Colonic mucosa (tissue), 4 donors: ENCODE measurements around the gene FHOD3. TPM values are rescaled to one million over a fixed set of nuclear protein-coding genes. Genes with fewer than 3 reads are reported as not detected.
A peak's percentile ranks its signal among the peaks of the same experiment; 100 is the strongest.

ENCODE experiments used
- DNase-seq: peaks from one replicate; pipeline ENCODE4 v3.0.0-alpha.2; 2020
- H3K27ac ChIP-seq: fragments of 200-600 bp; one replicate; pipeline ENCODE4 v1.8.0; 2021
- H3K27me3 ChIP-seq: fragments of 200-600 bp; one replicate; pipeline ENCODE4 v1.8.0; 2021
- H3K36me3 ChIP-seq: fragments of 200-600 bp; one replicate; pipeline ENCODE4 v1.8.0; 2021
- H3K4me1 ChIP-seq: fragments of 200-600 bp; one replicate; pipeline ENCODE4 v1.8.0; 2021; ENCODE audit warnings: mild to moderate bottlenecking
- H3K4me3 ChIP-seq: fragments of 200-600 bp; one replicate; pipeline ENCODE4 v1.8.0; 2021
- H3K9ac ChIP-seq, 2 donors: one replicate each; pipeline ENCODE4 v1.7.0; 2013; ENCODE audit warnings: control low read depth in 2 of 2, low read depth in 2 of 2, low read length in 2 of 2
- H3K9me3 ChIP-seq: fragments of 200-600 bp; one replicate; pipeline ENCODE4 v1.8.0; 2021
- intact Hi-C: fragments of 100-400 bp; cut with DNase I; formaldehyde crosslinking; loops from one replicate; pipeline ENCODE4 v1.14.1; 2022
- total RNA-seq, 2 donors: library from RNA; stranded (reverse); fragmentation: NEBNext Ultra II Directional in 1 of 2; extraction: Animal tissue kit (Norgen Biotek cat#: 25700) in 1 of 2; gene quantifications; one replicate each; pipeline ENCODE4 v1.2.1, GENCODE V29; 2021
- TF ChIP-seq, protein P1 (sequence below): fragments of 200-600 bp; IDR thresholded peaks from one replicate; pipeline ENCODE4 v1.8.0; 2022; ENCODE audit warnings: antibody characterized with exemption, mild to moderate bottlenecking
- donor health status: healthy.
- donor health status: DM: no; HTN: no; CAD: no.
- donor health status: DM: no; HTN: no; CAD: no.

Gene FHOD3
- total RNA-seq, 2 donors from 2014 or later = 2.5 to 4.1 TPM

DNA sequence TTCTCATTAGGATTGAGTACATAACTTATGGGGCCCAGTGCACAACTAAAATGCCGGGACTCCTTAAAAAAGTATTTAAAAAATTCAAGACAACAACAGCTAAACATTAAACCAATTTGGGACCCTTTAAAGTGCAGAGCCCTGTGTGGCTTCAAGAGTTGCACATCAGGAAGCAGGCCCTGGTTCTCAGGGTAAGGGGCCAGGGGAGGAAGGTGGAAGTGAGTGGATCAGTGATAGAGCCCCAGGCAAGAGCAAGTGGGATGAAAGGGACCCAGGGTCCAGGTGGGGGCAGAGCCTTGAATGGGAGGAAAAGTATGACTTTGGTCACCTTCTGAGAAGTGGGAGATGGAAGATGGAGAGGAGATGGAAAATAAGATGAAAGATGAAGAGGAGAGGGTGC is 2.3 kb upstream of the FHOD3 start:
- DNase-seq = no peak
- Histone ChIP-seq H3K4me1 (peaks cover 16% of the 10 kb centered on the region), H3K27ac (no peak overlapping the region), H3K9ac (no peak overlapping the region), H3K9me3 (no peaks in the 10 kb centered on the region), H3K36me3 (no peaks in the 10 kb centered on the region), H3K27me3 (peaks cover 26% of the 10 kb centered on the region), H3K4me3 (no peak overlapping the region)
- TF ChIP-seq, protein P1, sequence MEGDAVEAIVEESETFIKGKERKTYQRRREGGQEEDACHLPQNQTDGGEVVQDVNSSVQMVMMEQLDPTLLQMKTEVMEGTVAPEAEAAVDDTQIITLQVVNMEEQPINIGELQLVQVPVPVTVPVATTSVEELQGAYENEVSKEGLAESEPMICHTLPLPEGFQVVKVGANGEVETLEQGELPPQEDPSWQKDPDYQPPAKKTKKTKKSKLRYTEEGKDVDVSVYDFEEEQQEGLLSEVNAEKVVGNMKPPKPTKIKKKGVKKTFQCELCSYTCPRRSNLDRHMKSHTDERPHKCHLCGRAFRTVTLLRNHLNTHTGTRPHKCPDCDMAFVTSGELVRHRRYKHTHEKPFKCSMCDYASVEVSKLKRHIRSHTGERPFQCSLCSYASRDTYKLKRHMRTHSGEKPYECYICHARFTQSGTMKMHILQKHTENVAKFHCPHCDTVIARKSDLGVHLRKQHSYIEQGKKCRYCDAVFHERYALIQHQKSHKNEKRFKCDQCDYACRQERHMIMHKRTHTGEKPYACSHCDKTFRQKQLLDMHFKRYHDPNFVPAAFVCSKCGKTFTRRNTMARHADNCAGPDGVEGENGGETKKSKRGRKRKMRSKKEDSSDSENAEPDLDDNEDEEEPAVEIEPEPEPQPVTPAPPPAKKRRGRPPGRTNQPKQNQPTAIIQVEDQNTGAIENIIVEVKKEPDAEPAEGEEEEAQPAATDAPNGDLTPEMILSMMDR = no peak
- intact Hi-C loops = loop anchor here (10.0 kb wide), 2 partner anchors 120 to 280 kb away; no protein-coding TSS in a partner anchor

DNA sequence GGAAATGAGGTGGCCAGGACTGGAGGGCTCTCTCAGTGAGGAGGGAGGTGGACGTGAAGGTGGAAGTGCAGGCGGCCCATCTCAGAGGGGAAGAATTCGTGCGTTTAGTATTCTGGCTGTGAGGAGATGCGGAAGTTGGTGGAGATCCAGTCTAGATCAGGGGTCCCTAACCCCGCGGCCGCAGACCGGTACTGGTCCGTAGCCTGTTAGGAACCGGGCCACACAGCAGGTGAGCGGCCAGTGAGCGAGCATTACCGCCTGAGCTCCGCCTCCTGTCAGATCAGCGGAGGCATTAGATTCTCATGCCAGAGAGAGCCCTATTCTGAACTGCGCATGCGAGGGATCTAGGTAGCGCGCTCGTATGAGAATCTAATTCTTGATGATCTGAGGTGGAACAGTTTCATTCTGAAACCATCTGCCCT is 1.6 kb upstream of the FHOD3 start:
- intact Hi-C loops = loop anchor here (10.0 kb wide), 2 partner anchors 119 to 279 kb away; no protein-coding TSS in a partner anchor
- H3K4me3 ChIP-seq = no peak overlapping the region
- H3K36me3 ChIP-seq = no peaks in the 10 kb centered on the region
- H3K27me3 ChIP-seq = peaks cover 28% of the 10 kb centered on the region
- DNase-seq = peak; percentile 25
- H3K9ac ChIP-seq = no peak overlapping the region
- TF ChIP-seq, protein P1 = no peak
- H3K4me1 ChIP-seq = peaks cover 16% of the 10 kb centered on the region
- no peak overlapping the region for H3K27ac ChIP-seq
- no peaks in the 10 kb centered on the region for H3K9me3 ChIP-seq

DNA sequence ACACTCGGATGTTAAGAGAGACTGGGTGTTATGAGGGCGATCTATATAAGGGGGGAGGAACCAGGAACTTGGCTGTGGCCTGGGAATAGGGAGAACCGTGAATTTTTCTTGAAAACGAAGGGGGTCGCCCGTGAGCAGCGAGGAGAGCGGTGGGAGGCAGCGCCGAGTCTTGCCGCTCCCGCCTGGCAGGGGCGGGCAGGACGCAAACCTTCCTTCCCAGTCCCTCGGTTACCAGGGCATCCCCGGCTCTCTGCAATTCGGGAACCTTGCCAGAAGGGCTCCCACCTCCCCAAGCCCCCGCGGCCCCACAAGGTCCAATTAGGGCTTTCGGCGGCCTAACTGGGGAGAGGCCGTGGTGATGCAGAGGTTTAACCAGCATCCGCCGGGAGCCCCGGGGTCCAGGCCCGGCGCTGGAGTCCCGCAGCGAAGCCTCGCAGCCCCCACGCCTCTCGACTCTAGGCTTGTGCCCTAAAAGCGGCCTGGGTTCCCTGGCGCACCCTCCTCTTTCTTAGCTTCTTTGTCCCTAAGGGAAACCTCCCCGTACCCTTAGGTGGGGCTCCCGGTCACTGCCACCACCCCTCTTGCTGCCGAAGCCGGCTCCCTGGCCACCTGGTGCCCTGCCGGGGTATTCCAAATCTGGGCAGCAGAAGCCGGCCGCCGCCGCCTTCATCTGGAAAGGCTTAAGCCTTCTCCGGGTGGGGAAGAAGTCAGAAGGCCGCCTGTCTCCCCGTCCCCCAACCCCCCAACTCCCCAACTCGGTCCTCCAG is 680 bp upstream of the FHOD3 start:
- peak; percentile 67 for DNase-seq
- Histone ChIP-seq H3K27me3 (peaks cover 28% of the 10 kb centered on the region), H3K36me3 (no peaks in the 10 kb centered on the region), H3K9me3 (no peaks in the 10 kb centered on the region), H3K9ac (peak overlapping the region in 1 of 2 donors; percentile 16), H3K4me1 (peaks cover 16% of the 10 kb centered on the region), H3K27ac (no peak overlapping the region), H3K4me3 (peak overlapping the region; percentile 62)
- intact Hi-C loops = loop anchor here (10.0 kb wide), 2 partner anchors 118 to 278 kb away; no protein-coding TSS in a partner anchor
- TF ChIP-seq, protein P1 = no peak

DNA sequence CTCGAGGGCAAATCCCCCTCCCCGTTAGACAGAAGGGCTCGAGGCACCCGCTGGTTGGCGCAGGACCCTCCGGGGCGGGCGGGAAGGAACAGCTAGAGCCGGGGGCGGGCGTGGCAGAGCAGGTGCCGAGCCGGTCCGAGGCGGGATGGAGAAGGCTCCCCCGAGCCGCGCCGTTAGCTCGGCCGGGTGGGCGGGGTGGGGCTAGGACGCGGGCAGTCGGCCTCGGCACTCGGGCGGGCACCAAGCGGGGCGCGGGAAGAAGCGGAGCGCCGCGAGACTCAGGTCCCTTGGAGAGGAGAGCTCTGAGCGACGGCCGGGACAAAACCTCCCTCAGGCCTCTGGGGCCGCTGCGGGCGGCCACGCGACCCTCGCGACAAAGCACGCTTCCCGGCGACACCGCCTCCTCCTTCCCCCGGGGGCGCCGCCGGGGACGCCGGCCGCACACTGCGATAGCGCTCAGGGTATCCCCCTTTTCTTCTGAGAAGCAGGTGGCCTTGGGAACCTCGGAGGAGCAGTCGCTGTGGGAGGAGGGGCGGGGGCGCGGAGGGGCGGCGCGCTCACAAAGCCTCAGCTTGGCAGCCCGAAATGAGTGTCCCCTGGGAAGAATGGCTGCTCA is 721 bp downstream of the FHOD3 start:
- Histone ChIP-seq H3K27me3 (peaks cover 28% of the 10 kb centered on the region), H3K9ac (peak overlapping the region in 1 of 2 donors; percentile 43), H3K4me3 (peak overlapping the region; percentile 62), H3K9me3 (no peaks in the 10 kb centered on the region), H3K36me3 (no peaks in the 10 kb centered on the region), H3K4me1 (peaks cover 16% of the 10 kb centered on the region), H3K27ac (no peak overlapping the region)
- DNase-seq = no peak
- intact Hi-C loops = loop anchor here (10.0 kb wide), 2 partner anchors 117 to 277 kb away; no protein-coding TSS in a partner anchor
- TF ChIP-seq, protein P1 = no peak

DNA sequence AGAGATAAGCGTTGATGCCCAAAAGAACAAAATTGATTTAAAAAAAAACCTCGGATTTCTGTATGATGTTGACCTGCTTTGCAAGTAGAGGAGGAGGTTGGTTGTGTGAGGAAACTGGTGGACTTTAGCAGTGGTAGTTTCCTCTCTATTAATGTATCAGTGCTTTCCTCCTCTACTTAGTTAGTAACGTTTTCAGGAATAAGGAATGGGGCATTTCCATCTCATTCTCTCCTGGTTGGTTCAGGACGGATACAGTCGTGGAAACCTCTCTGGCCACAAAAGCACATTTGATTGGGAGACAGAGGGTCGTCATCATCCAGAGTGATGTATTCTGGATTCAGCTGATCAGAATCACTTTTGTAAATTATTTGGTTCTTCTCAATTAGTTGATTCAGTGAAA is 1.5 kb downstream of the FHOD3 start:
- Histone ChIP-seq H3K4me3 (no peak overlapping the region), H3K36me3 (no peaks in the 10 kb centered on the region), H3K27ac (no peak overlapping the region), H3K4me1 (peaks cover 16% of the 10 kb centered on the region), H3K9me3 (no peaks in the 10 kb centered on the region), H3K9ac (no peak overlapping the region), H3K27me3 (peaks cover 28% of the 10 kb centered on the region)
- intact Hi-C loops = loop anchor here (10.0 kb wide), 2 partner anchors 116 to 276 kb away; no protein-coding TSS in a partner anchor
- no peak for DNase-seq
- TF ChIP-seq, protein P1 = no peak
